Measurements from ENCODE around the gene M1AP. TPM values are rescaled to one million over a fixed set of nuclear protein-coding genes. Genes with fewer than 3 reads are reported as not detected.

M1AP gene
- total and polyA plus RNA-seq, 3 donors from 2014 or later: 11.7 to 21.4 (median 14.0) TPM

GRCh38 chr2:74659462-74659861, 11.3 kb upstream of the M1AP start:
- Histone ChIP-seq H3K4me3 (no peak overlapping the region), H3K27ac (no peak overlapping the region), H3K4me1 (peaks cover 7% of the 10 kb centered on the region), H3K9me3 (no peaks in the 10 kb centered on the region), H3K36me3 (ENCODE audit: low read depth, missing control alignments) (no peaks in the 10 kb centered on the region), H3K27me3 (no peaks in the 10 kb centered on the region)
- intact Hi-C loops (cut with DNase I; ENCODE audit: low total_unique reads): no loop called here
- TF ChIP-seq CTCF (IDR thresholded peaks at IDR 0.05) (no peak), POLR2A (IDR thresholded peaks at IDR 0.05) (no peak)
- 68 to 78% methylated on average over 2 of the region's 2 CpGs for WGBS, 2 donors
- DNase-seq: no peak

- no peak for DNase-seq
- Histone ChIP-seq H3K27ac (no peak overlapping the region), H3K9me3 (no peaks in the 10 kb centered on the region), H3K36me3 (ENCODE audit: low read depth, missing control alignments) (no peaks in the 10 kb centered on the region), H3K27me3 (no peaks in the 10 kb centered on the region), H3K4me1 (peaks cover 8% of the 10 kb centered on the region), H3K4me3 (no peak overlapping the region)
- 90 to 94% methylated on average over 2 of the region's 2 CpGs for WGBS, 2 donors
- intact Hi-C loops (cut with DNase I; ENCODE audit: low total_unique reads): no loop called here
- no peak for TF ChIP-seq CTCF (IDR thresholded peaks at IDR 0.05)
- no peak for TF ChIP-seq POLR2A (IDR thresholded peaks at IDR 0.05)
These were observed 10.4 kb upstream of the M1AP start for GRCh38 chr2:74658516-74658915.

- H3K9me3 ChIP-seq: no peaks in the 10 kb centered on the region
- intact Hi-C loops (cut with DNase I; ENCODE audit: low total_unique reads): no loop called here
- 65 to 75% methylated on average over 1 of the region's 1 CpG for whole genome bisulfite sequencing, 2 donors
- peaks cover 8% of the 10 kb centered on the region for H3K4me1 ChIP-seq
- H3K27ac ChIP-seq: no peak overlapping the region
- no peaks in the 10 kb centered on the region for H3K36me3 ChIP-seq (ENCODE audit: low read depth, missing control alignments)
- DNase-seq: no peak
- TF ChIP-seq CTCF (IDR thresholded peaks at IDR 0.05): no peak
- H3K4me3 ChIP-seq: no peak overlapping the region
- H3K27me3 ChIP-seq: no peaks in the 10 kb centered on the region
These were observed 7.4 kb upstream of the M1AP start for GRCh38 chr2:74655579-74655978.

GRCh38 chr2:74653985-74654882, 6.1 kb upstream of the M1AP start, which contains the start of gene SEMA4F:
SEMA4F (plus strand) TSS chr2:74654247; CDS start chr2:74654377, 130 bp downstream.
- Histone ChIP-seq H3K9me3 (no peaks in the 10 kb centered on the region), H3K27ac (peak within 1 kb of the TSS in 1 of 2 donors; percentile 37), H3K4me3 (peak within 1 kb of the TSS; percentile 65 to 66), H3K4me1 (peaks cover 8% of the 10 kb centered on the region), H3K27me3 (no peaks in the 10 kb centered on the region), H3K36me3 (ENCODE audit: low read depth, missing control alignments) (no peaks in the 10 kb centered on the region)
- TF ChIP-seq CTCF (IDR thresholded peaks at IDR 0.05) (no peak), POLR2A (IDR thresholded peaks at IDR 0.05) (peak; percentile 18)
- intact Hi-C loops (cut with DNase I; ENCODE audit: low total_unique reads): no loop called here
- WGBS, 2 donors: 0 to 1% methylated on average over 32 to 66 of the region's 79 CpGs
- DNase-seq: peak; percentile 99
